Brain microvascular endothelial cell (primary cell): Measurements from ENCODE around the gene RGS7BP.

Experiments used
- DNase-seq: peaks from one replicate; pipeline ENCODE4 v3.0.0-alpha.2; 2020
- H3K27ac ChIP-seq: fragments of 250-450 bp; sonication (Bioruptor Pico); 2 replicates; pipeline ENCODE4 v1.5.1; 2020; ENCODE audit warnings: mild to moderate bottlenecking, moderate library complexity
- H3K27me3 ChIP-seq: fragments of 250-450 bp; sonication (Bioruptor Pico); replicated peaks from 2 replicates; pipeline ENCODE4 v1.5.1; 2020; ENCODE audit warnings: mild to moderate bottlenecking
- H3K36me3 ChIP-seq: fragments of 250-450 bp; sonication (Bioruptor Pico); replicated peaks from 2 replicates; pipeline ENCODE4 v1.5.1; 2020; ENCODE audit warnings: mild to moderate bottlenecking
- H3K4me3 ChIP-seq: 2 replicates; pipeline ENCODE4 v1.5.1; 2011; ENCODE audit warnings: low read depth, mild to moderate bottlenecking, control low read depth, low read length, moderate library complexity
- in situ Hi-C: cut with HindIII; loops from 2 replicates; pipeline ENCODE4 v1.10.0; 2017; ENCODE audit warnings: low sequenced_read_pairs, low pct_ligation_motif_present
- TF ChIP-seq, protein P1 (sequence below): IDR thresholded peaks from 2 replicates; pipeline ENCODE4 v1.5.1; 2011; ENCODE audit warnings: low read depth, mild to moderate bottlenecking, moderate library complexity, low read length, control low read depth, inconsistent platforms; ENCODE audit errors: missing control alignments

The RGS7BP gene

GRCh38 chr5:64489857-64490256 lies 16.0 kb upstream of the RGS7BP start:
- TF ChIP-seq, protein P1, sequence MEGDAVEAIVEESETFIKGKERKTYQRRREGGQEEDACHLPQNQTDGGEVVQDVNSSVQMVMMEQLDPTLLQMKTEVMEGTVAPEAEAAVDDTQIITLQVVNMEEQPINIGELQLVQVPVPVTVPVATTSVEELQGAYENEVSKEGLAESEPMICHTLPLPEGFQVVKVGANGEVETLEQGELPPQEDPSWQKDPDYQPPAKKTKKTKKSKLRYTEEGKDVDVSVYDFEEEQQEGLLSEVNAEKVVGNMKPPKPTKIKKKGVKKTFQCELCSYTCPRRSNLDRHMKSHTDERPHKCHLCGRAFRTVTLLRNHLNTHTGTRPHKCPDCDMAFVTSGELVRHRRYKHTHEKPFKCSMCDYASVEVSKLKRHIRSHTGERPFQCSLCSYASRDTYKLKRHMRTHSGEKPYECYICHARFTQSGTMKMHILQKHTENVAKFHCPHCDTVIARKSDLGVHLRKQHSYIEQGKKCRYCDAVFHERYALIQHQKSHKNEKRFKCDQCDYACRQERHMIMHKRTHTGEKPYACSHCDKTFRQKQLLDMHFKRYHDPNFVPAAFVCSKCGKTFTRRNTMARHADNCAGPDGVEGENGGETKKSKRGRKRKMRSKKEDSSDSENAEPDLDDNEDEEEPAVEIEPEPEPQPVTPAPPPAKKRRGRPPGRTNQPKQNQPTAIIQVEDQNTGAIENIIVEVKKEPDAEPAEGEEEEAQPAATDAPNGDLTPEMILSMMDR = no peak
- no peak overlapping the region for H3K4me3 ChIP-seq
- no peak overlapping the region for H3K27ac ChIP-seq
- no peaks in the 10 kb centered on the region for H3K36me3 ChIP-seq
- in situ Hi-C loops = no loop called here
- H3K27me3 ChIP-seq = no peaks in the 10 kb centered on the region
- no peak for DNase-seq

GRCh38 chr5:64497386-64497785 lies 8.4 kb upstream of the RGS7BP start:
- TF ChIP-seq, protein P1 = no peak
- no peak overlapping the region for H3K27ac ChIP-seq
- in situ Hi-C loops = no loop called here
- no peaks in the 10 kb centered on the region for H3K27me3 ChIP-seq
- no peaks in the 10 kb centered on the region for H3K36me3 ChIP-seq
- H3K4me3 ChIP-seq = no peak overlapping the region
- DNase-seq = peak; percentile 73

GRCh38 chr5:64502196-64502595 lies 3.6 kb upstream of the RGS7BP start:
- no peak overlapping the region for H3K4me3 ChIP-seq
- H3K27me3 ChIP-seq = peaks cover 10% of the 10 kb centered on the region
- in situ Hi-C loops = no loop called here
- TF ChIP-seq, protein P1 = no peak
- H3K27ac ChIP-seq = no peak overlapping the region
- H3K36me3 ChIP-seq = no peaks in the 10 kb centered on the region
- DNase-seq = peak; percentile 2

DNA sequence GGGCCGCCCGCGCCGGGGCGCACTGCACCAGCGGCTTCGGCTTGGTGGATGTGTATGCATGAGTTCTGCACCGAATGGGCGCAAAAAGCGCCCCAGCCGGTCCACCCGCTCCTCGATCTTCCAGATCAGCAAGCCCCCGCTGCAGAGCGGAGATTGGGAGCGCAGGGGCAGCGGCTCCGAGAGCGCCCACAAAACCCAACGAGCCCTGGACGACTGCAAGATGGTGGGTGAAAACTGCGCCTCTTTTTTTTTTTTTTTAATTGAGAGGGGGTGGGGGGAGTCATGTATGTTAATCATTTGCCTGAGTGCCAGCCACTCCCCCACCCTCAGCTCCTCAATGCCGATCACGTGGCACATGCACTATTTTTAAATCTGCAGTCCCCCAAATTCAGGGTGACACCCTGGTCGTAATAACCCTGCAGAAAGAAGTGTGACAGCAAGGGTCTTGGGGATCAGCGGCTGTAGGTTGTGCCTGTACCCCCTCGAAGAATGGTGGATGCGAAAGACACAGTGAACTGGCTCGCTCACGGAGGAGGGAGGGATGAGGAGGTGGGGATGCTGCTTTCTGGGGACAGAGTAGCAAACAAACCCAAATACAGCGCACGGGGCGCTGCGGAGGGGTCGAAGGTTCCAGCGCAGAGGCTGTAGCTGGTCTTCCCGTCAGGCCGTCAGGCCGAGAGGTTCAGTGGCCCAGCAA lies 900 bp downstream of the RGS7BP start:
- Histone ChIP-seq H3K36me3 (no peaks in the 10 kb centered on the region), H3K27me3 (peaks cover 12% of the 10 kb centered on the region), H3K27ac (no peak overlapping the region), H3K4me3 (peak overlapping the region; percentile 53)
- in situ Hi-C loops = no loop called here
- DNase-seq = no peak
- TF ChIP-seq, protein P1 = no peak

DNA sequence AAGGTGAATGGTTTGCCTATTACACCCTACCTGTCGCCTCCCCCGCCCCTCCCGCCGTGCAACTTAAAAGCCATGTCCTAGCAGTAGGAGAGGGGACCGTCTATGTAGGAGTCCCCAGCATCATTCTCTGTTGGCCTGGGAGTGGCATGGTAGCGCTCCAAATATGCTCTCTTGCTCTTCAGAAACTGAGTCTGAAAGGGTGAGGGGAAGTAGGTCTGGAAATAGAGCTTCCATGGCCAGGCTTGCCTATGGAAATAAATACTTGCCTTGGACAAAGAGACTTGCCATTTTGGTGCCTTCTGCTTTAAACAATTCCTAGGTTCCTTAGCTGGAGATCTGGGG lies 1.4 kb downstream of the RGS7BP start:
- TF ChIP-seq, protein P1 = no peak
- in situ Hi-C loops = no loop called here
- Histone ChIP-seq H3K27ac (no peak overlapping the region), H3K27me3 (peaks cover 12% of the 10 kb centered on the region), H3K36me3 (no peaks in the 10 kb centered on the region), H3K4me3 (no peak overlapping the region)
- DNase-seq = no peak

GRCh38 chr5:64509828-64510227 lies 4.0 kb downstream of the RGS7BP start:
- TF ChIP-seq, protein P1 = no peak
- DNase-seq = no peak
- H3K4me3 ChIP-seq = no peak overlapping the region
- in situ Hi-C loops = no loop called here
- H3K27ac ChIP-seq = no peak overlapping the region
- no peaks in the 10 kb centered on the region for H3K36me3 ChIP-seq
- H3K27me3 ChIP-seq = peaks cover 12% of the 10 kb centered on the region
